GM03348 (cell line): Measurements from ENCODE around the gene SAMD11.

Source experiments
- DNase-seq: peaks from one replicate; pipeline ENCODE4 v3.0.0; 2012; ENCODE audit warnings: low spot score

Gene SAMD11

DNA sequence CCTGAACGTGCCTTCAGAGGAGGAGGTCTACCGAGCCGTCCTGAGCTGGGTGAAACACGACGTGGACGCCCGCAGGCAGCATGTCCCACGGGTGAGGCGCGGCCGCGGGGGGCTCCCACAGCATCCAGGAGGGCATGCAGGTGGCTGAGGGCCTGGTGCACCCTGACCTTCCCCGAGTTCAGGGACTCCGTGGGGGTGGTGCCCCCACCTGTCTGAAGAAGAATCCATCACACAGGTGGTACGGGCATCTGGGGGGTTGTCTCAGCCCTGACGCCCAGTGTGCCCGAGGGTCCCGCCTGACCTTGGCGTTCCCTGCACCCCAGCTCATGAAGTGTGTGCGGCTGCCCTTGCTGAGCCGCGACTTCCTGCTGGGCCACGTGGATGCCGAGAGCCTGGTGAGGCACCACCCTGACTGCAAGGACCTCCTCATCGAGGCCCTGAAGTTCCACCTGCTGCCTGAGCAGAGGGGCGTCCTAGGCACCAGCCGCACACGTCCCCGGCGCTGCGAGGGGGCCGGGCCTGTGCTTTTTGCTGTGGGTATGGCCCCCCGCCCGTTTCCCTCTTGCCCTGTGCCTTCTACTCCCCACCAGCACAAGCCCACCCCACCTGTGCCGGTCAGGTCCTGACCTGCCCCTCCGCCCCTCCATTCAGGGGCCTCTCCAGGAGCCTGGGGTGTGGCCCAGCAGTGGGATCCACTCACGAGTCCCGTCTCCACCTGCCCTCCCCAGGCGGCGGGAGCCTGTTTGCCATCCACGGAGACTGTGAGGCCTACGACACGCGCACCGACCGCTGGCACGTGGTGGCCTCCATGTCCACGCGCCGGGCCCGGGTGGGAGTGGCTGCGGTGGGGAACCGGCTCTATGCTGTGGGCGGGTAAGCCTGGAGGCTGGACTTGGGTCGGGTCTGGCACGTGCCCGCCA lies 38.9 kb downstream of the SAMD11 start:
- DNase-seq: no peak

- no peak for DNase-seq
These were observed 39.6 kb downstream of the SAMD11 start for GRCh38 chr1:963301-963651.

GRCh38 chr1:963746-964525 lies 40.2 kb downstream of the SAMD11 start:
- DNase-seq: no peak

GRCh38 chr1:964691-965525 lies 41.2 kb downstream of the SAMD11 start:
- no peak for DNase-seq

GRCh38 chr1:965526-966134 lies 41.9 kb downstream of the SAMD11 start:
- DNase-seq: no peak

GRCh38 chr1:966135-966703 lies 42.5 kb downstream of the SAMD11 start, which contains the start of gene PLEKHN1:
PLEKHN1 (plus strand) TSS chr1:966482; CDS start chr1:966532, 50 bp downstream.
- DNase-seq: peak; percentile 77

DNA sequence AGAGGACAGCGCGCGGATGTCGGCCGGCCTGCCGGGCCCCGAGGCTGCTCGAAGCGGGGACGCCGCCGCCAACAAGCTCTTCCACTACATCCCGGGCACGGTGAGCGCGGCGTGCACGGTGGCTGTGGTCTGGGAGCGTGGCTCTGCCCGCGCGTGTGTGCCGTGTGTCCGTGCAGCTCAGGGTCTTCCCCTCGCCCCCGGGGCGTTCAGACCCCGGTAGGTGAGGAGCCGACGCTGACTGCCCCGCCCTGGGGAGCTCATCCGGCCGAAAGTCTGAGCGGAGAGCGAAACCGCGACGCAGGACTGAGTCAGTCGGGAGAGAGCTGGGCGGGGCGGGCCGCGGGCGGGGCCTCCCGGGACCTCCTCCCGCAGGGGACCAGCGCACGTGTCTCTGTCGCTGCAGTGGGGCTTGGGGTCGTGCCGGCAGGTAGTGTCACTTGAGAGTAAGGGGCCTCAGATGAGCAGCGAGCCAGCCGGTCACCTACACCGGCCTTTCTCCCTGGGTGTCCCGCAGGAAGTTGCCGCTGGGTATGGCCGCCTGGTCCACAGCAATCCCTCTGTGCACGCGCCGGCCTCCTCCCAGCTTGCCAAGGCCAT lies 43.1 kb downstream of the SAMD11 start:
- peak; percentile 94 for DNase-seq

DNA sequence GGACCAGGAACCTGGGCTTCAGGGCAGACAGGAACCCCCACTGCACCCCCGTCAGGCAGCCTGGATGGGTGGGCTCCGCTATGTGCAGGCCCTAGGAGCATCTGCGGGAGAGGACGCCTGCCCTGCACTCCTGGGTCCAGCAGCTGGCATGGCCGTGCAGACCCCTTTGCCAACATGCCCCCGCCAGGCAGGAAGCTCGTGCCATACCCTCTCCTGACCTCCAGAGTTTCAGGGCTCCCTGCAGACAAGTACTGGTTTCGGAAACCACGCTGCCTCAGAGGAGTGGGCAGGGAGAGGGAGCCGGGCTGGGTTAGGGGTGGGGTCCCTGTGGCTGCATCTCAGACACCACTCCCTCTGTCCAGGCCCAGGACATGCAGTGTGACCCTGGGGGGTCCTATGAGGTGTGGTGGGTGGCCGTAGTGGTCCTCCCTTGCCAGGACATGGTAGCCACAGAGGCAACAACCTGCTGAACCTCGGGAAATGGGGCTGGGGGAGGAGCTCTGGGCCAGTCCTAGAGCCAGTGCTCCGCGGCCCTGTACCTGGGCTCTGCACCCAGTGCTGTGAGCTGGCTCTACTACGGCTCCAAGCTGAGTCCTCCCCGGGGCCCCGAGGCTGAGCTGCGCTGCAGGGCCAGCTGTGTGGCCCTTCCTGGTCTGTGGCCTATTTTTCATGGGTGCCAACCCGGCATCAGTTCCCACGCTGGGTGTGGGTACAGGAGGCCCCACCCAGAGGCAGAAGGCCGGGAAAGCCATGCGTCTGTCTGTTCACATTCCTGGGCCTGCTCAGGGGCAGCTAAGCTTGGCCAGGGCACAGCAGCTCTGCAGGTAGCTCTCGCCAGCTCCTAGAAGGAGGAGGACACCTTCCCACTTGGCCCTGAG lies 44.0 kb downstream of the SAMD11 start:
- DNase-seq: no peak

- no peak for DNase-seq
These were observed 45.6 kb downstream of the SAMD11 start for GRCh38 chr1:969260-969855.

DNA sequence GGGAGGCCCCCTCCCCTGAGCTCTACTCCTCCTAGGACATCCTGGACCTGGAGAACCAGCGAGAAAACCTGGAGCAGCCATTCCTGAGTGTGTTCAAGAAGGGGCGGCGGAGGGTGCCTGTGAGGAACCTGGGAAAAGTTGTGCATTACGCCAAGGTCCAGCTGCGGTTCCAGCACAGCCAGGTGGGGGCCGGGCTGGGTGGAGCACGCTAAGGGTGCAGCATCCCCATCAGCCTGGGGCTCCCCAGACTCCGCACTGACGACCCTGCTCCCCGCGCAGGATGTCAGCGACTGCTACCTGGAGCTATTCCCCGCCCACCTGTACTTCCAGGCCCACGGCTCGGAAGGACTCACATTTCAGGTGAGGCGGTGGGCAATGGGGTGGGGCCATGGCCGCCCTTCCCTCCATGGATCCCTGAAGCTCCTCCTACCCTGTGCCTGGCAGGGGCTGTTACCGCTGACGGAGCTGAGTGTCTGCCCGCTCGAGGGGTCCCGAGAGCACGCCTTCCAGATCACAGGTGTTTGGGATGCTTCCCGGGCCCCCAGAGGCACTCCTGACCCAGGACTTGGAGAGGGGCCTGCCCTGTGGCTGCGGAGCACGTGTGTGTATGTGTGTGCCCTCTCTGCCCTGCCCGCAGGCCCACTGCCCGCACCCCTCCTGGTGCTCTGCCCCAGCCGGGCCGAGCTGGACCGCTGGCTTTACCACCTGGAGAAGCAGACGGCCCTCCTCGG lies 46.7 kb downstream of the SAMD11 start:
- DNase-seq: no peak

- no peak for DNase-seq
These were observed 47.4 kb downstream of the SAMD11 start for GRCh38 chr1:970973-971730.

DNA sequence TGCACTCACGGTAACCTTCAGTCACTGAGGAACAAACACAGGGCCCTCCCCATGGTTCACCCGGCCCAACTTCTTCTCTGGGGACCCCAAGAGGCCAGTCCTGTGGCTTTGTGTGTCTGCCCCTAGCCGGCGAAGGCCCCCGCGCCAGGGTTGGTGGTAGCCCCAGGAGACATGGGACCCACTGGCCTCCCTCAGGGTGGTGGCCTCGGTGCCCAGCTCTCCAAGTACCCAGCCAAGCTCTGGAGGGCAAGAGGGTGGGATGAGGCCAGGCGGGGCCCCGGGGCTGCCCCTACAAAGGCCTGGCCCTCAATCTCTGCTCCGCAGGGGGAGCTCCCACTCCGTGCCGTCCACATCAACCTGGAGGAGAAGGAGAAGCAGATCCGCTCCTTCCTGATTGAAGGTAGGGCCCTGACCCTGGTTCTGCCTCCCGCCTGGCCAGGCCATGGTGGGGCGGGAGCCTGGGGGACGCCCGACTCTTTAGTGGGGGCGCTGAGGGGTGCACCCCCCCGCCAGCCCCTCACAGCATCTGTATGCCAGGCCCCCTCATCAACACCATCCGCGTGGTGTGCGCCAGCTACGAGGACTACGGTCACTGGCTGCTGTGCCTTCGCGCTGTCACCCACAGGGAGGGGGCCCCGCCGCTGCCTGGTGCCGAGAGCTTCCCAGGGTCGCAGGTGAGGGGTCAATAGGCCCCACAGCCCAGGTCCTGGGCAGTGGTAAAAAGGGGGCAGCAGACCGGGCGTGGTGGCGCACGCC lies 48.2 kb downstream of the SAMD11 start:
- no peak for DNase-seq

GRCh38 chr1:972726-973458 lies 49.2 kb downstream of the SAMD11 start:
- DNase-seq: no peak

GRCh38 chr1:973459-974292 lies 50.0 kb downstream of the SAMD11 start:
- DNase-seq: no peak

DNA sequence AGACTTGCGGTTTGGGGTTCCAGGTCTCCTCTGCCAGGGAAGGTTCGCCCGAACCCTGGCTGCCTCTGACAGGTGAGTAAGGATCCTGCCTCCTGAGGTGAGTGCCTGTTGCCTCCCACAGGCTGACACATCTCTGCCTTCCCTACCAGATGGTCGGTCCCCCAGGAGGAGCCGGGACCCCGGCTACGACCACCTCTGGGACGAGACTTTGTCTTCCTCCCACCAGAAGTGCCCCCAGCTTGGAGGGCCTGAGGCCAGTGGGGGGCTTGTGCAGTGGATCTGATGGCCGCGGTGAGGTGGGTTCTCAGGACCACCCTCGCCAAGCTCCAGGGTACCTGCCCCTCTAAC lies 50.5 kb downstream of the SAMD11 start:
- DNase-seq: no peak
